Activated CD4-positive, alpha-beta T cell treated with anti-CD3 and anti-CD28 coated beads for 4 hours (primary cell): Measurements from ENCODE around the gene ATP1A3.
"Not testable (repeated sequence)": the region's sequence is repeated elsewhere in the genome, so short reads cannot be mapped to it uniquely, and the experiment has no call there.

Experiments used
- DNase-seq, 2 donors: peaks; one replicate each; pipeline ENCODE4 v3.0.0-alpha.2; 2020

ATP1A3 gene

DNA sequence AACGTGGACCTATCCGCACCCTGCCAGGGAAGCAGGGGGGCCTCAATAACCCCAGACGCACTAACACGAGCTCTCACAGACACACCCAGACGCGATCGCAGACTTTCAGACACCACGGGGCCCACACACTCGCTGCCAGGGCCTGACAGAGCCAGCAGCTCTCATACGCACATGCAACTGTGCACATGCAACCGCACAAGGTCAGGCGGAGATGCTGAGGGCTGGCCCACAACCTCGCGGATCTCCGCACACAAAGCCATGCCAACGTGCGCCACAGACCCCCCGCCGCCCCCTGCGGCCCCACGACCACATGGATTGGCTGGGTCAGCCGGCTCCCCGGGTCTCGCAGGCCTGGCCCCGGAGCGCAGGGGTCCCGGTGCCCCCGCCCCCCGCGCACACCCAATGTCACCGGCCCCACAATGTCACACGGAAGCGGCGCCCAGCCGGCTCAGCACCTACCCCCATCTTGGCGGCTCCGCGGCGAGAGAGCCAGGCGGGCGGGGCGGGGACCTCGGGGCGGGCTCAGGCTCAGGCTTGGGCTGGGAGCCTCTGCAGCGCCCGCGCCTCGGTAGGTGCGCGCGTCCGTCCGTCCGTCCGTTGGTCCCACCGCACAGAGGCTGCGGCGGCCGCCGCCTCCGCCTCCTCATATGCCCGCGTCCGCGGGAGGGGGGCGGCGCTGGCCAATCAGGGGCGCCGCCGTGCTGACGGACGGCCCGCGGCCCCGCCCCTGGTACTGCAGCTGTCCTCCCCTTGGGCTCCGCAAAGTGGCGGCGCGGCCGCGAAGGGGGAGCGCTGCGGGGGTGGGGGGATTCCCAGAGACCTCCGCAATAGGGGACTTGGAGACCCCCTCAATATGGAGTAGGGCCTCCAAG, at the start of gene ATP1A3:
TSS of gene ATP1A3 (minus strand) at position 619 of the 872 bp plus-strand sequence. CDS start at position 465, 154 bp downstream.
- peak; percentile 50 to 52 for DNase-seq

DNA sequence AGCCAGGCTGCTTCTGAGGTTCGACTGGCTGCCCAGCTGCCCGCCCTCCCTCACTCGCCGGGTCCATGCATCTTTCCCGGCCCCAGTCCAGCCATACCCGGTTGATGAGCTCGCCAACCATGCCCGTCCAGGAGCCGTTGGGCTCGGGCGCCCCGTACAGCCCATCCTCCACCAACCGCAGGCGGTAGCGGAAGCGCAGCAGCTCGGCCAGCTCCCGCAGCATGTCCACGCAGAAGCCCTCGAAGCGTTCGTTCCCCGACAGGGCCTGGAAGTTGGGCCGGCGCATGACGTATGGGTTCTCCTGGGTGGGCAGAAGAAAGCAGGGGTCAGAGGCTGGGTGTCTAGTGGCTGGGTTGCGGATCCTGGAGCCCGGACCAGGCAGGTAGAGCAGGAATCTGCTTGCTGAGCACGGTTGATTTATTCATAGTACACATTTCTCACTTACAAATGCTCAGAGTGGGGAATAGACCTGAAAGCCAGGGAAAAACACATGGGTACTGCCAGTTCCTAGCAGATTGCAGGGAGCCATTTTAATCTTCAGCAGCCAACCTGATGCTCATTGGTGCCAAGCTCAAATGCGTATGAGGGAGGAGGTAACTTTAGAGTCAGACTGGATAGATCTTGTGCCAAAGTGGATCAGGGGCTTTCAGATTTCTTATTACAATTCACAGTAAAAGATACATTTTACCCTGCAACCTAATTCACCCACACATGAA, 48.6 kb upstream of the ATP1A3 start:
- DNase-seq: no peak

DNA sequence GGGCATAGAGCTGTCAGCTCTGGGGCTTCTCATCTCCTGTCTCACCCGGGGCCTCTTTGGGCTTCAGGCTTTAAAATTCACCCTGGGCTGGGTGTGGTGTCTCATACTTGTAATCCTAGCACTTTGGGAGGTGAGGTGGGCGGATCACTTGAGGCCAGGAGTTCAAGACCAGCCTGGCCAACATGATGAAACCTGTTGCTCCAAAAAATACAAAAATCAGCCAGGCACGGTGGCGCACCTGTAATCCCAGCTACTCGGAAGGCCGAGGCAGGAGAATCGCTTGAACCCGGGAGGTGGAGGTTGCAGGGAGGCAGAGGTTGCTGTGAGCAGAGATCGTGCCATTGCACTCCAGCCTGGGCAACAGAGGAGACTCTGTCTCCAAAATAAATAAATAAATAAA, 46.5 kb upstream of the ATP1A3 start:
- DNase-seq: not testable (repeated sequence)

DNA sequence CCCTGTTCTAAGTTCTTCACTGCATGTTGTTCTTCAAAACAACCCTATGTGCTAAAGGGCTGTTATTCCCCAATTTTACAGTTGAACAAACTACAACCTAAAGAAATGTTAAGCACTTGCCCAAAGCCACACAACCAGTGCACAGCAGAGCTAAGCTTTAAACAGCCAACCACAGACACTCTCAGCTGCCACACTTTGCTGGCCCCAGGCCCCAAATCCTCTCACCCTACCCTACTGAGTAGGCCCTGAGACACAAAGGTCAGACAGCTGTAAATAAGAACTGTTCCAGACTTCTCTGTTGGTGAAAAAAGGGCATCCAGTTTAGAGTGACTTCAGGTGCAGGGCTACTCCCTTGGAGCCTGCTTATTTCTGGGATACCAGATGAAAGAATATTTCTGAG, 46.0 kb upstream of the ATP1A3 start:
- no peak for DNase-seq

DNA sequence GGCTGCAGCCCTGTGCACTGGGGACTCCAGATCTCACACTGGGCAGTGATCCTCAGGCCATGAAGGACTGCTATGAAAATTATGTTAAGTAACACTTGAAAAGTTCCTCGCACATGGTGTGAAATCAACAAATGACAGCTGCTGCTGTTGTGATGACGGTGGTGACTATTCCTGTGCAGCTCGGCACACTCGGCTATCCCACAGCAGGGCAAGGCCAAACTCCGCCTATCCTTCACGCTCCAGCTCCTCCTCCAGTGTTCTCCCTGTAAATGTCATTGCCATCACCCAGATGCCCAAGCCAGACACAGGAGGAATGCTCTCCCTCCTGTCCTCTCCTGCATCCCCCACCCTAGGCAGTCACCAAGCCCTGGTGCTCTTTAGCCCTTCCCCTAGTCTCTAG, 44.6 kb upstream of the ATP1A3 start:
- DNase-seq: no peak

DNA sequence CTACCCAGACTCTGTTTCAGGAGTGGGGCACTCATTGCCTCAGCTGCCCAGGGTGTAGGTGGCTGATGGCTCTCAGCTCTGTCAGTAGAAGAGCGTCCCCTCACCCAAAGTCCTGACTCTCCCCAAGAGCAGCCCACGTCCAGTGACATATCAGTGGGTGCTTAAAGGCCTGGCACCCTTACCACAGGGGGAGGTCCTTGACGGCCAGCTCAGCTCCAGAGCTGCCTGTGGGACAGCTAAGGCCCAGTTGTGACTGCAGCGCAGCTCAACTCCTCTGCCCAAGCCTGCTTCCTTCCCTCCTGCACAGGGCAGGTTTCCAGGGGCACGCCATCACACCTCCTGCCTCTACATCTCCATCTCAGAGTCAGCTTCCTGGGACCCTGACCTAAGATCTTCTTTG, 43.6 kb upstream of the ATP1A3 start:
- DNase-seq: no peak

DNA sequence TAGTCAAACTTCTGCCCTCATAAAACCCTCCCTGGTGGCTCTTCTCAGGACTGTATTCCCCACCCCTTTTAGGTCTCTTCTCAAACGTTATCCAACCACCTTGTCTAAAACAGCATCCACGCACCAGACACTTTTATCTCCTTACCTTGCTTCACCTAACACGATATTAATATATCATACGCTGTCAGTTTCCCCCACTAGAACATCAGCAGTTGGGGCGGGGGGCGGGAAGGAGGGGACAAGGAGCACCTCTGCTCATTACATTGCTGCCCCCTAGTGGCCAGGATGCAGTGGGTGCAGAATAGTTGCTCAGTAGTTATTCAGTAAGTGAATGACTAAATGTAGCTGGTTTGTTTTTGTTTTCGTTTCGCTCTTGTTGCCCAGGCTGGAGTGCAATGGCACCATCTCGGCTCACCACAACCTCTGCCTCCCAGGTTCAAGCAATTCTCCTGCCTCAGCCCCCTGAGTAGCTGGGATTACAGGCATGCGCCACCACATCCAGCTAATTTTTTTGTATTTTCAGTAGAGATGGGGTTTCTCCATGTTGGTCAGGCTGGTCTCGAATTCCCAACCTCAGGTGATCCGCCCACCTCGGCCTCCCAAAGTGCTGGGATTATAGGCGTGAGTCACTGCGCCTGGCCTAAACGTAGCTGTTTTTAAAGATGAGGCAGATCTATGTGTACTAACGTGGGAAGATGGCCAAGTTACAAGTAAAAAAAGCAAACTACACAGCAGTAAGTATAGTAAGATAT, 40.8 kb upstream of the ATP1A3 start:
- peak; percentile 65 to 68 for DNase-seq

DNA sequence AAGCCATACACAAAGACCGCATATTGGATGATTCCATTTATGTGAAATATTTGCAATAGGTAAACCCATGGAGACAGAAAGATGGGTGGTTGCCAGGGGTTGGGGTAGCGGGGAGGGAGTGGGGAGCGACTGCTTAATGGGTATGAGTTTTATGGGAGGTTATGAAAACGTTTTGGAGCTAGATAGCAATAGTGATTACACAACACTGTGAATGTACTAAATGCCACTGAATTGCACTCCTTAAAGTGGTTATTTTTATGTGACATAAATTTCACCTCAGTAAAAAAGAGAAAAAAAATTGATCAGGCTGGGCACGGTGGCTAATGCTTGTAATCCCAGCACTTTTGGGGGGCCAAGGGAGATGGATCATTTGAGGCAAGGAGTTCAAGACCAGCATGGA, 39.4 kb upstream of the ATP1A3 start:
- no peak for DNase-seq

DNA sequence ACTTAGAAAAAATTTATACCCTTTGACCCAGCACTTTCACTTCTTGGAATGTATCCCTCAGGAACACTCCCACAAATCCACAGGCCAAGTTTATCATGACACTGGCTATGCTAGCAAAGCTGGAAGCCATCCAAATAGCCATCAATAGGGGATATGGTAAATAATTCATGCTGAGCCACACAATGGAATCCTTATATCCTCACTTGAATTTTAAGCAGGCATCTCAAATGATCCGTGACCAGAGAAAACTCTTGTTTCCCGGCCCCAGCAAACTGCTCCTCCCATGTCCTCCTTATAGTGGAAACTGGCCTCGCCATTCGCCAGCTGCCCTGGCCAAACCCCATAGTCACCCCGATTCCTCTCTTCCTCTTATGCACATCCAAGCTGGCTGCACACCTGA, 38.4 kb upstream of the ATP1A3 start:
- DNase-seq: no peak

DNA sequence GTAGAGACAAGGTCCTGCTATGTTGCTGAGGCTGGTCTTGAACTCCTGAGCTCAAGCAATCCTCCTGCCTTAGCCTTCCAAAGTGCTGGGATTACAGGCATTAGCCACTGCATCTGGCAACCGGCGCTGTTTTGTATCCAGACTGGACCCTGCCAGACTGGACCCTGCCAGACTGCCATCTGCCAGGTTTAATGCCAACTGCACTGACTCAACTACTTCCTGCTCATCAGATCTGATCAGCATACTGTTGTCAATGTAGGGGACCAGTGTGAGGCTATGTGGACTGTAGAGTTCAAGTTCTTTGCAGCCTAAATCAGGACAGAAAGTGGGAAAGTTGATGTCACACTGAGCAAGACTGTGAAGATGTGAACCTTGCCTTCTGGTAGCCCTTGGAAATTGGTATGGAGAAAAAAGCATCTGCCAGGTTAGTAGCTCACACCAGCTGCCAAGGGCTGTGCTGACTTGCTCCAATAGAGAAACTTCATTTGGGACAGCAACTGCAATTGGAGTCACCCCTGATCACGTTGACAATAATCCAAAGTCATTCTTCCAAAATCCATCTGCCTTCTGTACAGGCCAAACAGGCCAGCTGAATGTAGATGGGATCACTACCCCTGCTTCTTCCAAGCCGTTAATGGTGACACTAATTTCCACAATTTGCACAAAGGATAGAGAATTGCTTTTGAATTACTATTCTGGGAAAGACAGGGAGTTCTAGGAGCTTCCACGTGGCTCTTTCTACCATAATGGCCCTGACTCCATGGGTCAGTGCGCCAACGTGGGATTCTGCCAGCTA, 36.8 kb upstream of the ATP1A3 start:
- no peak for DNase-seq

DNA sequence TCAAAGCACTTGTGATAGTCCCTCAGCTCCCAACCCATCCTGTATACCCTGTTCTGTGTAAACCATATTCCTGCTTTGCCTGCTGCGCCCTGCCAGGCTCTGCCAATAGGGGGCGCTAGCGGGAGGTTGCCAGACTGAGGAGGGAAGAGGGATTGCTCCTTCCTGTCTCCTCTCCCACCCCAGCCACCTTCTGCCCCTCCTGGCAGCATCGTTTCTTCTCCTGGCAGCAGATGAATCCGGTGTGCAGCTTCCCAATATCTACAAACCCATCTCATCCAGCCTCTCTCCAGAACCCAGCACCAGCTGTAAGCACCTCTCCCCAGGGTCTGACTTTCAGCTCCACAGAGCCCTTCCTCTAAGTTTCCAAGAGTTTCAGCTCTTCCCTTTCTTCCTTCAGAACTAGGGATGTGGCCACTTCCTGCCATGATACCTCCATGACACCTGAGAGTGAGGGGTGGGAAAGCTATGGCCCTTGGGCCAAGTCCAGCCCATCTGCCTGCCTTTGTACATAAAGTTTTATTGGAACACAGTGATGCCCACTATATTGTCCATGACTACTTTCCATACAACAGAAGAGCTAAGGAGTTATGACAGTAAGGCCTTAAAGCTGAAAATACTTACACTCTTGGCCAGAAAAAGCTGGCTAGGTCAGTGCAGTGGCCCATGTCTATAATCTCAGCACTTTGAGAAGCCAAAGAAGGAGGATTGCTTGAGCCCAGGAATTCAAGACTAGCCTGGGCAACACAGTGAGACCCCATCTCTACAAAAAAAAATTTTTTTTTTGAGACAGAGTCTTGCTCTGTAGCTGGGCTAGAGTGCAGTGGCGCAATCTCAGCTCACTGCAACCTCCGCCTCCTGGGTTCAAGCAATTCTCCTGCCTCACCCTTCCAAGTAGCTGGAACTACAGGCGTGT, 34.5 kb upstream of the ATP1A3 start:
- DNase-seq: peak in 1 of 2 donors; percentile 21

DNA sequence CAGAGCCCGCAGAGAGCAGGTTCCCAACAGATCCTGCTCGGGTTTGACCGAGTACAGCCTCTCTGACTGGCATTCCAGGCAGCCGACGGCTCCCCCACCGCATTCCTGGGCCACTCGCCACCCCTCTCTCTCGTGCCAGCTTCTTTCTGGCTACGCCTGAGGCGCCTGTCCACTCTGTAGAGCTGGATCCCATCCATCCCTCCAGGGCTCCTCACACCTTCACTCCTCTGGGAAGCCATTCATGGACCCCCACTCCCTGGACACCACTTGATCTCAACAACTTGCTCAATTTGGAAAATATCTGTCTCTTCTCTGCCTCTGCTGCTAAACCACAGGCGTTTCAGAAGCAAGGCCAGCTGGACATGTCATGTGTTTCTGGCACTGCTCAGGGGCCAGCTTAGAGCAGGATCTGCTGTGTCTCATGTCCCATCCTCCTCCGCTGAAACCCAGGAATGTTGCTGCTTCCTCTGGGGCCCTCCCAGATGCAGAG, 30.6 kb upstream of the ATP1A3 start:
- DNase-seq: no peak

DNA sequence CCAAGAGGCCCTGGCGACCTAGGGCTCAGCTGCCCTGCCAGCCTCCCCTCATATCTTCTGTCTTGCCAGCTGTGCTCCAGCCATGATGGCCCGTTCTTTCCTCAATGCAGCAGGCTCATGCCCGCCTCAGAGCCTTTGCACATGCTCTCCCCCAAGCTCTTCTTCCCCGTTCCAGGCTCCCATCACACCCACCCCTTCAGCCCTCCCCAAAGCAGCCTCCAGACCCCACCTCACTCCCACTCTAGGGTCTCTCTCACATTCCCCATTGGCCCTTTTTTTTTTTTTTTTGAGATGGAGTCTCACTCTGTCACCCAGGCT, 29.9 kb upstream of the ATP1A3 start:
- no peak for DNase-seq

DNA sequence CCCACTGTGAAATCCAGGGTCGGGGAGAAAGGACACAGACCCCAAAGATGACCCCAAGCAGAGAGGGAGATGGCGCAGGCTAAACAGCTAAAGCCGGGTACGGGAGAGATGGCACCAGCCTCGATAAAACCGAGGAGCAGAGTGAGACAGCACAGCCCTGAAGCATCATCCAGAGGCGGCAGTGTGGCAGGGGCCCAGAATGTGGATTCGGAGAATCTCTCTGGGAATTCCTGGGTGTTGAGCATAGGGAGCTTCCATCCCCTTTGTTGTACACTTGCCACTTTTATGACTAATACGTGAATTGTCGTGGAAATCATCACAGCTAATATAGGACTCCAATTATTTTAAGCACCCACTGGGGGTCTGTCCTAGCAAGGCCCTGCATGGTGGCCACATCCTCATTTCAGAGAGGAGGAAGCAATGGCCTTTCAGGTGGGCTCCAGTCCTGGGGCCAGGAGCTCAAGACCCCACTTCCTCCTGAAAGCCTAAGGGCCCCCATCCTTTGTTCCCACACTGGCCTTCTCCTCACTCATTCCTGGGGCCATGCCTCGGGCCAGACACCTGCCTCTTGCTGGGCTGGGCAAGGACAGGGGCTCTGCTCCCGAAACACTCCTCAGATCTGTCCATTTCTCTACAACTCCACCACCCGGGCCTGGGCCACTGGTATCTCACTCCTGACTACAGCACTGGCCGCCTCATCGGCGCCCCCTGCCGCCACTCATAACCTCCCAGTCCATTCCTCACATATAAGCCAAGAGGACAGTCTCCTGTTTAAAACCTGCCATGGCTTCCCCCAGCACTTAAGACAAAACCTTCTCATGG, 29.3 kb upstream of the ATP1A3 start:
- no peak for DNase-seq

DNA sequence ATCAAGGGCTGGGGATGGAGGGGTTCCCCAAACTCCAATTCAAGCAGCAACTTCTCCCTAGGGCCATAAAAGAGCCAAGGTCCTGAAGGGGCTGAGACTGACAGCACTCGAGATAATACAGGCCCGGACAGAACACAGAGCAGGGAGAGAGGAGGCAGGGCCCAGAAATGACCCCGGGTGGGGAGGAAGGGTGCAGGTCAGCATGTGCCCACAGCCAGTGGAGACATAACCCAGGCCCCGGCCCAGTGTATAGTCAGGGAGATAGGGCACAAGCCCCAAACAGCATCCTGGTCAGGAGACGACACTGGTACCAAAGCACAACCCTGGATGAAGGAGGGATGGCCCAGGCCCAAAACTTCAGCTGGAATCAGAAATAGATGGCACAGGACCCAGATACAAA, 28.6 kb upstream of the ATP1A3 start:
- no peak for DNase-seq

DNA sequence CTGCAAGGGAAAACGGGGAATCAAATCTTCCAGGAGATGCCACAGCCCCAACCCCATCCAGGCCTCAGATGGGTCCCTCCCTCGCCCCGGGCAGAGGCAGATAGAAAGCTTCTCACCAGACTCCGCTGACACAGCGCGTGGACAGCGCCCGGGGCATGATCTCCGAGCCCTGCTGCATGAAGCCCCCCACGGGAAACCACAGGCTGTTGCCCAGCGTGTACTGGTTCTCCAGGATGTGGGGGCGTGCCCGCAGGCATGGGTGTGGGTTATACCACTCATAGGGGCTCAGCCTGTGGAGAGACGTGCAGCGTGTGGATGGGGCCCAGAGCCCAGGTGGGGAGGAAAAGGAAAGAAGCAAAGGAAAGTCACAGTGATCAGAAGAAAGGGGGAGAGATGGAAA, 27.2 kb upstream of the ATP1A3 start:
- DNase-seq: no peak

DNA sequence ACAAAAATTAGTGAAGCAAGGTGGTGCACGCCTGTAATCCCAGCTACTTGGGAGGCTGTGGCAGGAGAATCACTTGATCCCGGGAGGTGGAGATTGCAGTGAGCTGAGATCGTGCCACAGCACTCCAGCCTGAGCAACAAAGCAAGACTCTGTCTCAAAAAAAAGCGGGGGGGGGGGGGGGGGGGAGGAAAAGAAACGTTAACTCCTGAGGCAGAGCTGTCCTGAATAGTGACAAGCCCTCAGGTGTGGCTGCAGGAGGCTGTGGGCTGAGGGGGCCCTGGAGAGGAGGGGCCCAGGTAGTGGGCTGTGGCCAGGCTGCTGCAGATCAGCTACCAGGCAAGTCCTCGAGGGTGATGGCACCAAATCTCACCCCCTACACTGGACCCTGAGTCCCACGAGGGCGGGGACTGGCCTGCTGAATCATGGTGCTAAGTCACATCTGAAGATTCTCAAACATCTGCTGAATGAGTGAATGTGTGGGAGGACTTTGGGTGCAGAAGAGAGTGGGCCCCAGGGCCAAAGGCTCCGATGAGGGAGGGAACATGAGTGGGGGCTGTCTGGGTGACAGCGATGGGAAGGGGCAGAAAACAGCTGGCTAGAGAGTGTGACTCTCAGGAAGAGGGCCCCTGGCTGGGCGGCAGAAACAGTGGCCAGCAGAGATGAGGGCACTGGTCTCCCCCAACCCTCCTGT, 24.6 kb upstream of the ATP1A3 start:
- no peak for DNase-seq

DNA sequence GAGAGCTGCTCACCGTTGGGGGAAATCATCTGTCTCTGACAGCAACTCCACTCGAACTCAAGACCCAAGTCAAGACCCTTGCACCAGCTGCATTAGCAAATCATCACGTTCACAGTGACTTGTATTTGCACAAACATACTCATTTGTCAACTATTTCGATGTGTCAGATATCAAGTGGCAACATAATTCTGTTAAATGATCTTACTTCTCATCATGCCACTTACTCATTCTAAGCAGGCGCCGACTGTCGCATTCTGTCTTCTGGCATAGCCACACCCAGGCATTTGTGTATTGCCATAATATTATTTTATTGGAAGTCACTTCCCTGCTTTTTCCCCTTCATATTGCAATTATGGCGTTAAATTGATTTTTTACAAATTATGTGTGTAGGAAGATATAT, 23.0 kb upstream of the ATP1A3 start:
- DNase-seq: no peak

DNA sequence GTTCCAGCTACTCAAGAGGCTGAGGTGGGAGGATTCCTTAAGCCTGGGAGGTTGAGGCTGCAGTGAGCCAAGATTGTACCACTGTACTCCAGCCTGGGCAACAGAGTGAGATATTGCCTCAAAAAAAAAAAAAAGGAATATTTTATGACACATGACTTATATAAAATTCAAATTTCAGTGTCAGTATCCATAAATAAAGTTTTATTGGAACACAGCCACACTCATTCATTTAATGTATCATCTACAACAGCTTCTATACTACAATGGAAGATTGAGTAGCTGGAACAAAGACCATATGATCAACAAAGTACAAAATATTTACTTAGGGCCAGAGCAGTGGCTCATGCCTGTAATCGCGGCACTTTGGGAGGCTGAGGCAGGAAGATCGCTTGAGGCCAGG, 18.7 kb upstream of the ATP1A3 start:
- not testable (repeated sequence) for DNase-seq
